GM23248 (cell line): ENCODE data around the gene SRPK3.

Experiments used
- EZH2 ChIP-seq: fragments of 200-600 bp; sonication (generic); IDR thresholded peaks from 2 replicates; pipeline ENCODE4 v1.6.1; 2018; ENCODE audit warnings: antibody characterized with exemption, mild to moderate bottlenecking; ENCODE audit not compliant: insufficient read depth, poor library complexity, severe bottlenecking
- EZH2phosphoT487 ChIP-seq: fragments of 200-600 bp; sonication (generic); IDR thresholded peaks from 2 replicates; pipeline ENCODE4 v1.6.1; 2018; ENCODE audit warnings: antibody characterized with exemption, moderate library complexity, mild to moderate bottlenecking, low read depth; ENCODE audit not compliant: insufficient read depth

GRCh38 chrX:153771415-153772315 lies 9.2 kb upstream of the SRPK3 start:
- TF ChIP-seq EZH2 (no peak), EZH2phosphoT487 (no peak)
